Adrenal gland (tissue), 5 donors: ENCODE data around the gene FMN1.

Experiments used
- POLR2A ChIP-seq, 2 donors: fragments of 450-650 bp; IDR thresholded peaks; one replicate each; pipeline ENCODE4 v1.6.1; 2017; ENCODE audit warnings: antibody characterized with exemption in 2 of 2, mild to moderate bottlenecking in 2 of 2, moderate library complexity in 1 of 2
- TF ChIP-seq, protein P1 (sequence below), 6 experiments: fragments of 450-650 bp in 4 of 6; fragments of 200-600 bp in 2 of 6; sonication (generic) in 1 of 6; IDR thresholded peaks; 1 replicate in 5 of 6; 2 replicates in 1 of 6; pipeline versions ENCODE4 v1.5.1 to v1.8.0; 2016 to 2021; ENCODE audit warnings: antibody characterized with exemption in 6 of 6, mild to moderate bottlenecking in 2 of 6, moderate library complexity in 1 of 6
- donor health status: DM: no; HTN: no; CAD: no.

DNA sequence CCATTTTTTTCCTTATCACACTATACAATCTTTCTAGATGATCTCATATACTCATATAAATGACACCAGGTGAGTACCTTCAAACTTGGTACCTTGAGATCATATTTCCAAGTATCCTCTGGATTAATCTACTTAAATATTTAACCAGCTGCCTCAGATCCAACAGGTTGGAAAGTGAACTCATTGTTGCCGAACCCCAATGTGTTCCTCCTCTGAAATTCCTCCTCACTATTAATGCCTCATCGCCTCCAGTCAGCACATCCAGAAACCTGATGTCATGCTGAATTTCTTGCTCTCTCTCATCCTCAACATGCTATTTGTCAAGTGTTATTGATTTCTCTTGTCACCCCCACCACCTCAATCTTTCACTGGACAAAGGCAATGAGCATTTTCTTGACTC is 221.8 kb downstream of the FMN1 start:
- TF ChIP-seq, protein P1, sequence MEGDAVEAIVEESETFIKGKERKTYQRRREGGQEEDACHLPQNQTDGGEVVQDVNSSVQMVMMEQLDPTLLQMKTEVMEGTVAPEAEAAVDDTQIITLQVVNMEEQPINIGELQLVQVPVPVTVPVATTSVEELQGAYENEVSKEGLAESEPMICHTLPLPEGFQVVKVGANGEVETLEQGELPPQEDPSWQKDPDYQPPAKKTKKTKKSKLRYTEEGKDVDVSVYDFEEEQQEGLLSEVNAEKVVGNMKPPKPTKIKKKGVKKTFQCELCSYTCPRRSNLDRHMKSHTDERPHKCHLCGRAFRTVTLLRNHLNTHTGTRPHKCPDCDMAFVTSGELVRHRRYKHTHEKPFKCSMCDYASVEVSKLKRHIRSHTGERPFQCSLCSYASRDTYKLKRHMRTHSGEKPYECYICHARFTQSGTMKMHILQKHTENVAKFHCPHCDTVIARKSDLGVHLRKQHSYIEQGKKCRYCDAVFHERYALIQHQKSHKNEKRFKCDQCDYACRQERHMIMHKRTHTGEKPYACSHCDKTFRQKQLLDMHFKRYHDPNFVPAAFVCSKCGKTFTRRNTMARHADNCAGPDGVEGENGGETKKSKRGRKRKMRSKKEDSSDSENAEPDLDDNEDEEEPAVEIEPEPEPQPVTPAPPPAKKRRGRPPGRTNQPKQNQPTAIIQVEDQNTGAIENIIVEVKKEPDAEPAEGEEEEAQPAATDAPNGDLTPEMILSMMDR (IDR thresholded peaks at IDR 0.05), result no peak
- TF ChIP-seq POLR2A (IDR thresholded peaks at IDR 0.05), result no peak
